LoVo (cell line): ENCODE measurements around the gene SPEG.
A peak's percentile ranks its signal among the peaks of the same experiment; 100 is the strongest.

ENCODE experiments used
- DNase-seq: peaks from one replicate; pipeline ENCODE4 v3.0.0-alpha.2; 2016; ENCODE audit warnings: low spot score

The SPEG gene

DNA sequence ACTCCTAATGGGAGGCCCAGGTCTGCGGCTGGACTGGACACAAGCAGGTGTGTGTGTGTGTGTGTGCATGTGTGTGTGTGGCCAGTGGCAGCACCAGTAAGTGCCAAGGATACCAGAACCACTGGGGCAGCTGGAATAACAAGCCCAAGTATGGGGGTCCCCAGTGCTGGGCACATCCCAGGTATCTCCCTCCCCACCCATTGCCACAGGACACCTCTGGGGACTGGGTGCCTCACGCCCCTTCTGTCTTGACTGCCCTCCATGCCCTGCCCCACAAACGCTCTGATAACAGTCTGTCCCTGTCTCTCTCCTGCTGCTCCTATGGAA is 9.0 kb downstream of the SPEG start:
- DNase-seq = no peak

DNA sequence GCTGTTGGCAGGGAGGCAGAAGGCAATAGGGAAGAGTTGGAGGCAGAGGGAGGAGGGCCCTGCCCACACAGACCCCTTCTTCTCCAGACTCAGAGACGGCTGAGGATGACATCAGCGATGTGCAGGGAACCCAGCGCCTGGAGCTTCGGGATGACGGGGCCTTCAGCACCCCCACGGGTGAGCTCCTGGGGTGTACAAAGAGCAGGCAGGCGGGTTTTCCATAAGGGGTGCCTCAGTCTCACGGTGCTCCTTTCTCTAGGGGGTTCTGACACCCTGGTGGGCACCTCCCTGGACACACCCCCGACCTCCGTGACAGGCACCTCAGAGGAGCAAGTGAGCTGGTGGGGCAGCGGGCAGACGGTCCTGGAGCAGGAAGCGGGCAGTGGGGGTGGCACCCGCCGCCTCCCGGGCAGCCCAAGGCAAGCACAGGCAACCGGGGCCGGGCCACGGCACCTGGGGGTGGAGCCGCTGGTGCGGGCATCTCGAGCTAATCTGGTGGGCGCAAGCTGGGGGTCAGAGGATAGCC is 10.0 kb downstream of the SPEG start:
- DNase-seq = no peak

DNA sequence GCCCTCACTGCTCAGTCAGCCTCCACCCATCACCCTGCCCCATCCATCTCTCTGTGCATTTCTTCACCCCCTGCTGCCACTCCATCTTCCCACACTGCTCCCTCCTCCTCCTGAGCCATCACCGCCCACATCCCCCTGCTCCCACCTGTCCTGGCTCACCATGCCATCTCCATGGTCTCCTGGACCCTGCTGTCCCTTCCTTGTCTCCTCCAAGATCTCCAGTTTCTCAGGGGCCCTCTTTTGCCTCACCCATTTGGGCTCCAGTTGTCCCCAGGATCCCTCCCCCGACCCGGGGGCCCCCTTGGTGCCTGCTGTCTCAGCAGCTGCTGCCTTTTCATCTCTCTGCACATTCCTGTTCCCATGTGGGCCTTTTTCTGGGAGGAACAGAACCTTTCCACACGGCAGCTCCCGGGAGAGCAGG is 10.6 kb downstream of the SPEG start:
- DNase-seq = no peak

DNA sequence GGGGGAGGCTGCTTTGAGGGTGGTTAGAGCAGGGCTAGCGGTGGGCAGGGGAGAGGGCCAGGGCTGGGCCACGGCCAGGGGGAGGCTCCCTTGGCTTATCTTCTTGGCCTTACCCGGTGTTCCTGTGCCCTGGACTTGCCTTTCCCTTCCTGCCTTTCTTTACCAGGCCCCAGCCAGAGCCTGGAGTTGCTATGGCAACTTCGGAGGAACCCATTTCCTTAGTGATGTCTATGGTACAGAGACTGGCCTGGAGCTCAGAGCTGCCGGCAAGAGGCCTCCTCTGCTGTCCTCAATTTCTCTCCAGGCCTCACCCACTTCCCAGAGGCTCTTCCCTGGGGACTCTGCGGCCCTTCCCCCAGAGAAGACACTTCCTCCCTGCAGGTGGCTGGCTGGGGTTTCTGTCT is 11.5 kb downstream of the SPEG start:
- DNase-seq = no peak

DNA sequence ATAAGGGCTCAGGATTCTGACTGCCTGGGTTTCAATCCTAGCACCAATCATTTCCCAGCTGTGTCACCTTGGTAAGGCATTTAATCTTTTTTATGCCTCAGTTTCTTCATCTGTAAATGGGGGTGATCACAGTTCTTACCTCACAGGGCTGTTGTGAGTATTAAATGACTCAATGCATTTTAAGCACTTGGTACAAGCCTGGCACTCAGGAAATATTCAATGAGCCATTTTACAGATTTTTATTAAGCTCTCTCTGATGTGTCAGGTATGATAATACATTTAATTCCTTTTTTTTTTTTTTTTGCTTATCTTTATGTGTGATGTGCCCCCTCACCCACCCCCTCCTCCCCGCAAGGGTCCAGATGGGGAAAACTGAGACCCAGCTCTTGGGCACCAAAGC is 12.0 kb downstream of the SPEG start:
- no peak for DNase-seq

DNA sequence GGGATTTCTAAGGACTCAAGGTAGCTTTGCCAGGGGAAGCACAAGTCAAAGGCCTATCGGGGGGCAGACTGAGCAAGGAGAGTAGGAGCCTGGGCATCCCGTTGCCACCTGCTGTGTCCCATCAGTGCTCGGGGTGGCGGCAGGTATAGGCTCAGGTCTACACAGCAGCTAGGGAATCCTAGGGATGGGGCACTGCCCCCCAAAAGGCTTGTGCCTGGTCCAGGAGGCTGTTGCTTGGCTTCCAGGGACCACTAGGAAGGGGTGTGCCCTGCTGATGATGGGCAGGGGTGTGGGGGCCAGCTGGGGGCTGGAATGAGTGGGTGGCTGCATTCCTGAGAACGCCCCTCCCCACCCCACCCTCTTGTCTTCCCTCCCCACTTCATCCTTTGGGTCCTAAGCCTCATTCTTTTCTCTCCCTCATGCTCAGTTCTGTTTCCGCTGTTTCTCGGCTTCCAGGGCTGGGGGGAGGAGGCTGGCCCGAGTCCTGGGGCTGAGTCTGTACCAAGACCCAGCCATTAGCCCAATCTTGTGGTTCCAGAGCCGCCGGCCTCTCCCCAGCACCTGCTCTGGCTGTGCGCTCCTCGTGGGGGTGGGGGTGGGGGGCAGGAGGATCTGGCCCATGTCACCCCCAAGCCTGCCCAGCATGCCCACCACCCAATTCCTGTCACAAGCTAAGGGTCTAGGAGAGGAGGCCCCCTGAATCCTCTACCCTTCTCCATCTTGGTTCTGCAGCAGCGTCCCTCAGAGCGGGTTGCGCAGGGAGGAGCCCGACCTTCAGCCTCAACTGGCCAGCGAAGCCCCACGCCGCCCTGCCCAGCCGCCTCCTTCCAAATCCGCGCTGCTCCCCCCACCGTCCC is 12.8 kb downstream of the SPEG start:
- DNase-seq = no peak

DNA sequence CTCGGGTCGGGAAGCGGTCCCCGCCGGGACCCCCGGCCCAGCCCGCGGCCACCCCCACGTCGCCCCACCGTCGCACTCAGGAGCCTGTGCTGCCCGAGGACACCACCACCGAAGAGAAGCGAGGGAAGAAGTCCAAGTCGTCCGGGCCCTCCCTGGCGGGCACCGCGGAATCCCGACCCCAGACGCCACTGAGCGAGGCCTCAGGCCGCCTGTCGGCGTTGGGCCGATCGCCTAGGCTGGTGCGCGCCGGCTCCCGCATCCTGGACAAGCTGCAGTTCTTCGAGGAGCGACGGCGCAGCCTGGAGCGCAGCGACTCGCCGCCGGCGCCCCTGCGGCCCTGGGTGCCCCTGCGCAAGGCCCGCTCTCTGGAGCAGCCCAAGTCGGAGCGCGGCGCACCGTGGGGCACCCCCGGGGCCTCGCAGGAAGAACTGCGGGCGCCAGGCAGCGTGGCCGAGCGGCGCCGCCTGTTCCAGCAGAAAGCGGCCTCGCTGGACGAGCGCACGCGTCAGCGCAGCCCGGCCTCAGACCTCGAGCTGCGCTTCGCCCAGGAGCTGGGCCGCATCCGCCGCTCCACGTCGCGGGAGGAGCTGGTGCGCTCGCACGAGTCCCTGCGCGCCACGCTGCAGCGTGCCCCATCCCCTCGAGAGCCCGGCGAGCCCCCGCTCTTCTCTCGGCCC is 13.6 kb downstream of the SPEG start:
- DNase-seq = no peak

DNA sequence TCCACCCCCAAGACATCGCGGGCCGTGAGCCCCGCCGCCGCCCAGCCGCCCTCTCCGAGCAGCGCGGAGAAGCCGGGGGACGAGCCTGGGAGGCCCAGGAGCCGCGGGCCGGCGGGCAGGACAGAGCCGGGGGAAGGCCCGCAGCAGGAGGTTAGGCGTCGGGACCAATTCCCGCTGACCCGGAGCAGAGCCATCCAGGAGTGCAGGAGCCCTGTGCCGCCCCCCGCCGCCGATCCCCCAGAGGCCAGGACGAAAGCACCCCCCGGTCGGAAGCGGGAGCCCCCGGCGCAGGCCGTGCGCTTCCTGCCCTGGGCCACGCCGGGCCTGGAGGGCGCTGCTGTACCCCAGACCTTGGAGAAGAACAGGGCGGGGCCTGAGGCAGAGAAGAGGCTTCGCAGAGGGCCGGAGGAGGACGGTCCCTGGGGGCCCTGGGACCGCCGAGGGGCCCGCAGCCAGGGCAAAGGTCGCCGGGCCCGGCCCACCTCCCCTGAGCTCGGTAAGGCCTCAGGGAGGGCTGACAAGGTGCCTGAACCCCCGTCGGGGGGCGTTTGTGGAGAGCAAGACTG is 14.2 kb downstream of the SPEG start:
- no peak for DNase-seq

DNA sequence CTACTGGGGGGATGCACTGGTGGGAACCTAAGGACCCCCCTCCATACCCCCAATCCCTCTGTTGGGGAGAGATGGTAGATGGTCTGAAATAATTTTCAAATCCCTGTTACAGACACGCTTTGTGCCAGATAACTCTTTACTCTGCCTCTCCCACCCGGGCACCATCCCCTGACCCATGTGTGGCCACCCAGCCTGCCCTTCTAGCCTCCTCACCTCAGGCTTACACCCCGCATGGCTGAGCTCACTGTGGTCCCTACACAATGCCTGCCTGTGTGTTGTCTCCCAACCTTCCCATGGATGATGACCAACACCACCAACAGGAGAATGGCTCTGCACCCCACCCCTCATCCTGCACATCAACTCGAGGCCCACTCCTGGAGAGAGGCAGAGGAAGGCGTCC is 15.0 kb downstream of the SPEG start:
- no peak for DNase-seq

DNA sequence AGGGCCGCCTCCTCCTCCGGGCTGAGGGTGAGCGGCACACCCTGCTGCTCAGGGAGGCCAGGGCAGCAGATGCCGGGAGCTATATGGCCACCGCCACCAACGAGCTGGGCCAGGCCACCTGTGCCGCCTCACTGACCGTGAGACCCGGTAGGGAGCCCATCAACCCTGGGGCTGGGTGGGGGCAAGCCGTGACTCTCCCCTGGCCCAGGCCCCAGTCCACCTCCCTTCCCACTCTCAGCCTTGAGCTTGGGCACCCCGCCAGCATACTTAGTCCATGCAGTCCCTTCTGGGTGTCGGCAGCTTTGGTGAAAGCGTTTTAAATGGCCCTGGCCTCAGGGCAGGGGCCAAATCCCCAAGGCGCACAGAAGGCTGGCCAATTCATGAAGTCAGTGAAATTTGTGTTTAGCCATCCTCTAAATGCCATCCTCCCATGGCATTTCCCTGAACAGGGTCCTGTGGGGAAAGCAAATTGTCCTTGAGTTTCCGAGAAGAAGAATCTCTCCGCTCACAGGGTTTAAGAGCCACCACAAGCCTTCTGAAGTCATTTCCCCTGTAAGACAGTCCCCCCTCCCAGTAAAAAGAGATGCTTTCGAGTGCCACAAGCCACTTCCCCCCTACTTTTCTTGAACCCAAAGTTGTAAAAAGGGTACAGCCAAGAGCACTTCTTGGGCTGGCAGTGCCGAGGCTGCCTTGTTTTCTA is 17.2 kb downstream of the SPEG start:
- DNase-seq = no peak

DNA sequence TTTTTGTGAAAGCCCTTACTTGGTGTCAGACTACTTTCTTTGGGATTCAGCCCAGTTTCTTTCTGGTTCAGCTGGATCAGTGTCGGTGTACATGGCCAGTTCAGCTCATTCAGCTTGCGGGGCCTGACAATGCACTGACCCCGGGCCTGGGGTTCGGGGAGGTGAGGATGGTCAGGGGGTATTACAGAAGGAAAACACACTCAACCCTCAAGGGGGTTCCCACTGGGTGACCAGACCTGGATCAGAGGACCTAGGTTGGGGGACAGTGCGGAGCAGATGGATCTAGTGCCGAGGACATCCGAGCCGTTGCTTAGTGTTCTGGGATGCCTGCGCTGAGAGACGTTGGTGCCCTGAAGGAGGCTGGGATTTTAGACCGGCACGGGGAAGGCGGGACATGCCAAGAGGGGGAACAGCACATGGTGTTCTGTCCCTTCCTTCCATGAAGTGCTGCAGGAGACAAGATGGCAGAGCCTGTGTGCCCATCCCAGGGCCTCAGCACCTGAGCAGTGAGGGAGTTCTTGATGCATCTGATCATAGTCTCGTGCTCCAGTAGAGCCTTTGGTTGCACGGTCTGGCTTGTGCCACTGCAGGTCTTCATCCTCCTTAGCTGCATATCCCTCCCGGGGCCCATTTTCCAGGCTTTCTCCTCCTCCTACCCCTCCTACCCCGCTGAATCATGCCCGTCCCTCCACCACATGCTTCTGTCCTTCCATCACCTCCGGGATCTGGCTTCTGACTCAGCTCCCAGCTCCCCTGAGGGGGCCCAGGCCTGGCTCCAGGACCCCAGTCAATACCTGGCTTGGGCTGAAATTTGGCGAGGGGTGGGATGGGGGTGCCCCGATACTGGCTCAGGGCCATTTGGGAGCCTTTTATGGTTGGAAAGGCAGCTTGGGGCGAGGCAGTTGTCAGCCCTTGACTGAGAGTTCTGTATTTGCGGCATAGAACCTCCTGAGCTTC is 18.0 kb downstream of the SPEG start:
- DNase-seq = no peak

DNA sequence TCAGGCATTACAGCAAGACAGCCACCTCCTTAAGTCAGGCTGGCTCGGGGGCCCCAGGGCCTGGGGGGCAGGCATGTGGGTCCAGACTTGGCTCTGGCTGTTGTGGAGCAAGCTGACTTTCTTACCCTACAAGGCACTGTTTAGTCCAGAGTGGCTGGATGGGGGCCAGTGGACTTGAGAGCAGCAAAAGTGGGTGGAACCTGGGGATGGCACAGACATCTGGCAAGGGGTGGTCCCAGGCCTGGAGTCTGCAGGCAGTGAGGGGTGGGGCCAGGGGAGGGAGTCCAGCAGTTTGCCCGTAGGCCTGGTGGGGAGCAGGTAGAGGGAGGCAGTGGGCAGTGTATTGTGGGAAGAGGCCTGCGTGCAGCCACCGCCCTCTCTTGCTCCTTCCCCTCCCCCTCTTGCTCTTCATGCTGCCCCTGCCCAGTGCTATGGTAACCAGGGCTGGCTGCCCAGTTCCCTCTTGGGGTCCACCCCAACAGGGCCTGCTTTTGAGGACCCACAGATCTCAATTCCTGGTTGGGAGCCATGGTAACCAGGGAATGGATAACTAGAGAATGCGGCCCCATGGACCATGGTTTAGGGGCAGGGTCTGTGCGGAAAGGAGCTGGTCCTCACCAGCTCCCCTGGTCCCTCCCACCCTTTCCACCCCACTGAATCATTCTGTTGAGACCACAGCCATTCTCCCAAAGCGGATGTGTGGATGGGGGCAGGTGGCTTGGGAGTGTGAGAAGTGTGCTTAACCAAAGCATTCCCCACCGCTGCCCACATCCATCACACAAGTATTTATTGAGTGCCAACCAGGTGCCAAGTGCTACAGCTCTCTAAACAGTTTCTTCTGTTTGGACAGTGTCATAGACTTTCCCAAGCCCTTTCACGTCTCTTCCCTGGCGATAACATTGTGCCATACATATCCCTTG is 19.3 kb downstream of the SPEG start:
- no peak for DNase-seq

DNA sequence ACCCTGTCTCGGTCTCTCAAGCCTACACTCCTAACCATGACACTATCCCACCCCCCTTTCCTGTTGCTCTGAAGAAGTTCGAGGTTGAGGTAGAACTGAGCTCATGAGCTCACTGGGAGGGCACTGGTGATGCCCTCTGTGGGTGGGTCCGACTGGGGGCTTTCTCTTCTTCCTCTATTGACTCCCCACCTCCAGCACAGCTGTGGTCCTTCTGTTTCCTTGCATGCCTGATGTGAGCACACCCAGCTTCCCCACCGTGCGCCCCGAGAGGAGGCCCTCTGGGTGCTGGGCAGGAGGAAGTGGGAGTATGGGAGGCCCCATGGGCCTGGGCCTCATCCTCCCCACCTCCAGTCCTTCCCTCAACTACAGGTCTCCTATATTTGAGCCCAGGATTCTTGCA is 20.9 kb downstream of the SPEG start:
- DNase-seq = no peak

DNA sequence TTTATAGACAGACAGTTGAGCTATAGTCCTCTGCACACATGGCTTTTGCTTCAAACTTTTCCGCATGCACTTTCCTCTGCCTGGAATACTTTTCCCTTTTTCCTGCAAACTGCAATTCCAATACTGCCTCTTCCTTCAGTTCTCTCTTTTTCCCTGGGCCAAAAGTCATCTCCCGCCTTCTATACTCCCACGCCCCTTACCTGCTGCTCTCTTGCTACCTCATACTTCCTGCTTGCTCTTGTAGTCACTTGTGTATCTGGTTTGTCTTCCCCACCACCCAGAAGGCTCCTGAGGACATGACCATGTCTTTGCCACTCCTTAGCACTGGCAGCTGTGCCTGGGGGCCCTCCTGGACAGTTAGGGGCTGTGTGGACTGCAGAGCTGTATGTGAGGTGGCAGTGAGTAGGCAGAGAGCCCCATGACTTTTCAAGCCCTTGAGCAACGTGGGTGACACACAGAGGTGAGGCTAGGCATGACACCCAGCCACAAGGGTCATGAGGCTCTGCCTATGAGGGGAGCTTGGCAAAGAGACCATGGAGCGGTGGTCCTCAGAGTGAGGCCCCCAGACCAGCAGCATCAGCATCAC is 23.2 kb downstream of the SPEG start:
- DNase-seq = no peak

DNA sequence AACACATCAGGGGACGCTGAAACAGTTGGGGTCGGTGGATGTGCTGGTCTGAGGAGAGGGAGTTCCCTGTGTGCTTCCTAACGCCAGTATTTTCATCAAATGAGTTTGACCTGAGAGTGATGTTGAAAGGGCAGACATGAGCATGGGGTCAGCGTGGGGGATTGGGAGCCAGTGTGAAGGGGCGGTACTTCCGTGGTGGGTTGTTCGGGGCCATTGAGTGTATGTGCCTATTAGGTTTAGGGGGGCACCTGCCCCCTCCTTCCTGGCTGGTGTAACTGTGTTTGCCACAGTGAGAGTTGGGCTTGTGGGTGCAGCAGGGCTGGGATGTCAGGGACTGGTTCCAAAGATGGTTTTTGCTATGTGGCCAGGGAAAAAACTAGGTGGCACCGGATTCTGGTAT is 24.4 kb downstream of the SPEG start:
- no peak for DNase-seq

DNA sequence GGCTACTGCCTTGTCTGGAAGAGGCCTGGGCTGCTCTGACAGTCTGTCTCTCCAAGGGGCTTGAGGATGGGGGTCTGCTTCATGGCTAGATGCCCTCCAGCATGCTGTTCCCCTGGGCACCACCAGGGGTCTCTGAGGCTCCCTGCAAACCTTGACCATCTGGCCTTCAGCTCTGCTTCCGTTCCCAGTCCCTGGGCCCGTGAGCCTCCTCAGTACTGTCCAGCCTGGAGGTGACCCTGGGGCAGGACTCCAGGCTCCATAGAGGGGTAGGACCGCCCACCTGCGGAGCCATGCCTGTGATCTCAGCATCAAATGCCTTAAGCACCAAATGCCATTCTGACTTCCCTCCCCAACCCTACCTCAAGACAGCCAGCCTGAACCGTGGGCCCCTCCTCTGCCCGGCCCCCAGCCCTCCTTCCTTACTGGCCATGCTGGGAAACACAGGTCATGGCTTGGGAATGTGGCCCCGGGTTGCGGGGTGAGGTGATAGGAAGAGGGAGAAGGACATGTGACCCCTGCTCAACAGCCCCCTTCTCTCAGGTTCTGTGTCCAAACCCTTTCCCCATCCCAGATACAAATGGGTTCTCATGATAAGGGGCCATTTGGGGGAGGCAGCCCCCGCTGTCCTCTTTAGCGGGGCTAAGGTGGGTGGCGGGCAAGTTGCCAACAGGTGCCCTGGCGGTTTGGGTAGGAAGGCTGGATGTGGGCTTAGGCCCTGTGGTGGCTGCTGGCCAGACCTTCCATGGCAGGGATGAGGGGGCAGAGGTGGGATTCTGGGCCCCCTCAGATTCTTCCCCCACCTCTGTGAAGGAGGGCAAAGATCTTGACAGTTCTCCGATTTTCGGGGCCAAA is 25.0 kb downstream of the SPEG start:
- DNase-seq = peak; percentile 50

DNA sequence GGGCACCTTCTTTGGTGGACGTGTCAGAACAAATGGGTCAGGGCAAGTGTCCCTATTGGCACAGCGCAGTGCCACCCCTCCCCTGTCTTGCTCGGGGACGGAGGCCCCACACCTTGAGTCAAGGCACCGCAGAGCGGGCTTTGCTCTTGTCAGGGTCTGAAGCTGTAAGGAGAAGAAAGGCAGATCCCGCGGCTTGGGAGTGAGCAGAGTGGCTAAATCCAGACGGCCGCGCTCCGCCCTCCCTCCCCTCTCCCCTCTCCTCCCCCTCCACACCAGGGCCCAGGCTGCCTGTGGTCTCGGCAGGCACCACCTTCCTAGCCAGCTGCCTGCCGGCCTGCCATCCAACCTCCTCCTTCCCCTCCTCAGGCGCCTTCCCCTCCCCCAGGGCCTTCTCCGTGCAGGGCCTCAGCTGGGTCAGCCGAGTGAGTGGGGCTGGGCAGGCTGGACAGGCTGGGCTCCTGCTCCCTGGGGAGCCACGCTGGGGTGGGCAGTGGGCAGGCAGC is 25.8 kb downstream of the SPEG start:
- no peak for DNase-seq

DNA sequence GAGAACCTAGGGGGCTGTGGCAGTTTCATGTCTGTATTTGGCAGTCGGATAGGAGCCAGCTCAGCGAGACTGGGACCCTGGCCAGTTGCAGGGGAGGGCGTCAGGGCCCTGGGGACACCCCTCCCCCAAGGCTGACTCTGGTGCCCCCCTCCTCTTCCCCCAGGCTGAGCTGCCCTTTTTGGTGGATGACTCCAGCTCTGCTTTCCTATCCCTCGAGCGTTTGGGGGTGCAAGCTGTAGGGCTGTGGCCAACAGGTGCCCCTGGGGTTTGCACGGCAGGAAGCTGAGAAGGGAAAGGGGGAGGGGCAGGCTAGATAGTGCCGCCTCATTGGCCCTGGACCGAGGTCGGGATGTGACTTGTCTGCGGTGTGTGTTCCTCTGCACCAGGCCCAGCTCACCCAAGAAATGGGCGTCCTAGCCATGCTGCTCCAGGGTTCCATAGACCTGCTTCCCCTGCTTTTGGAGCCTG is 26.4 kb downstream of the SPEG start:
- no peak for DNase-seq

DNA sequence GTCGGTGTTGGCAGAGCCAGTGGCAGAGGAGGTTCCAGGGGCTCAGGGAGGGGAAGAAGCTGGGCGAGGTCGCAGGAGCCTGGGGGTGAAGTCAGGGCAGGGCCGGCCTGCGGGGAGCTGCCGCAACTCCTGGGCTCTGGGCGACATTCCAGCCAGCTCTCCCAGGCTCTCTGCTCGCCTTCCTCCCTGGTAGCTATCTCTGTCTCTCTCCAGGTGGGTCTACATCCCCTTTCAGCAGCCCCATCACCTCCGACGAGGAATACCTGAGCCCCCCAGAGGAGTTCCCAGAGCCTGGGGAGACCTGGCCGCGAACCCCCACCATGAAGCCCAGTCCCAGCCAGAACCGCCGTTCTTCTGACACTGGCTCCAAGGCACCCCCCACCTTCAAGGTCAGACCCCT is 27.0 kb downstream of the SPEG start:
- no peak for DNase-seq
